Endothelial cell of umbilical vein (primary cell): ENCODE data around the gene GTF2IRD1. TPM values are rescaled to one million over a fixed set of nuclear protein-coding genes. Genes with fewer than 3 reads are reported as not detected.
"Not testable (repeated sequence)": the region's sequence is repeated elsewhere in the genome, so short reads cannot be mapped to it uniquely, and the experiment has no call there.

Experiments used
- BruUV-seq: library from RNA; stranded (reverse); fragments of 400-500 nt; replicated peaks from 2 replicates; lab custom pipeline; 2021; lab: Mats Ljungman, UMichigan
- CTCF ChIA-PET: fragments of 300-600, 350-600 bp; sonication (Branson Sonifier 250); formaldehyde crosslinking; loops from one replicate; lab custom pipeline; 2021; ENCODE audit warnings: antibody characterized with exemption, inconsistent platforms; lab: Charles Lee
- POLR2A ChIA-PET: fragments of 300-600, 350-600 bp; sonication (Branson Sonifier 250); formaldehyde crosslinking; loops from one replicate; lab custom pipeline; 2021; ENCODE audit warnings: antibody characterized with exemption, inconsistent platforms; lab: Charles Lee
- DNase-seq: peaks from one replicate; pipeline ENCODE4 v3.0.0-alpha.2; 2011; ENCODE audit warnings: low read depth, low spot score
- FAIRE-seq: peaks from 2 replicates; lab custom pipeline; 2011; peaks lifted over from hg19 to GRCh38; lab: Jason Lieb, UNC
- H2AFZ ChIP-seq: 2 replicates; pipeline ENCODE4 v1.6.0; 2012; ENCODE audit warnings: low read depth, low read length, control low read depth, inconsistent platforms
- H3K27ac ChIP-seq: 2 replicates; pipeline ENCODE4 v1.5.1; 2011; ENCODE audit warnings: low read depth, mild to moderate bottlenecking, control low read depth, low read length, moderate library complexity; ENCODE audit not compliant: insufficient read depth
- H3K27me3 ChIP-seq, 2 experiments: 2 replicates each; pipeline versions ENCODE4 v1.6.0 to v1.6.1; 2011; ENCODE audit warnings: low read length in 2 of 2, mixed read lengths in 1 of 2; ENCODE audit not compliant: control insufficient read depth in 2 of 2, insufficient read depth in 2 of 2
- H3K36me3 ChIP-seq, 2 experiments: 2 replicates in 1 of 2; 3 replicates in 1 of 2; pipeline ENCODE4 v1.5.1; 2011; ENCODE audit warnings: low read length in 2 of 2, mild to moderate bottlenecking in 1 of 2, moderate library complexity in 1 of 2; ENCODE audit not compliant: control insufficient read depth in 2 of 2, insufficient read depth in 2 of 2; ENCODE audit errors: extremely low read depth in 1 of 2
- H3K4me1 ChIP-seq: 3 replicates; pipeline ENCODE4 v1.5.1; 2011; ENCODE audit warnings: mild to moderate bottlenecking, low read length; ENCODE audit not compliant: control insufficient read depth, insufficient read depth; ENCODE audit errors: extremely low read depth
- H3K4me2 ChIP-seq: 2 replicates; pipeline ENCODE4 v1.6.1; 2011; ENCODE audit warnings: low read length, control low read depth, mixed read lengths; ENCODE audit not compliant: insufficient read depth
- H3K4me3 ChIP-seq, 3 experiments: fragments of 200-600 bp in 1 of 3; sonication (generic), shearing (Covaris generic) in 1 of 3; replicated peaks in 1 of 3; 2 replicates each; pipeline ENCODE4 v1.5.1; 2011 to 2016; ENCODE audit warnings: control low read depth in 3 of 3, low read length in 3 of 3, mild to moderate bottlenecking in 2 of 3, inconsistent platforms in 1 of 3, low read depth in 1 of 3, moderate library complexity in 1 of 3; ENCODE audit not compliant: insufficient read depth in 1 of 3
- H3K79me2 ChIP-seq: 2 replicates; pipeline ENCODE4 v1.6.0; 2012; ENCODE audit warnings: low read length, inconsistent platforms; ENCODE audit not compliant: control insufficient read depth, insufficient read depth
- H3K9ac ChIP-seq: replicated peaks from 2 replicates; pipeline ENCODE3; 2011; ENCODE audit warnings: low read length, control low read depth; ENCODE audit not compliant: insufficient read depth; ENCODE audit errors: extremely low read depth
- H3K9me1 ChIP-seq: replicated peaks from 3 replicates; pipeline ENCODE4 v1.6.0; 2011; ENCODE audit warnings: mild to moderate bottlenecking, low read length; ENCODE audit not compliant: control insufficient read depth, insufficient read depth; ENCODE audit errors: extremely low read depth
- H3K9me3 ChIP-seq: replicated peaks from 2 replicates; pipeline ENCODE4 v1.5.1; 2012; ENCODE audit warnings: low read length, inconsistent platforms; ENCODE audit not compliant: control insufficient read depth, insufficient read depth
- H4K20me1 ChIP-seq: replicated peaks from 2 replicates; pipeline ENCODE3; 2011; ENCODE audit warnings: mild to moderate bottlenecking, low read length; ENCODE audit not compliant: control insufficient read depth, insufficient read depth; ENCODE audit errors: extremely low read depth
- CTCF ChIP-seq, 2 donors: IDR thresholded peaks; 1 replicate in 1 of 2; 2 replicates in 1 of 2; pipeline ENCODE4 v1.5.1; 2011; ENCODE audit warnings: low read length in 2 of 2, mild to moderate bottlenecking in 2 of 2, moderate library complexity in 2 of 2, control low read depth in 1 of 2, inconsistent platforms in 1 of 2, low read depth in 1 of 2; ENCODE audit not compliant: insufficient read depth in 1 of 2; ENCODE audit errors: extremely low read depth in 1 of 2
- EZH2 ChIP-seq: IDR thresholded peaks from 2 replicates; pipeline ENCODE4 v1.6.1; 2012; ENCODE audit warnings: borderline replicate concordance, low read depth, mild to moderate bottlenecking, moderate library complexity, low read length, inconsistent platforms; ENCODE audit not compliant: severe bottlenecking
- FOS ChIP-seq: IDR thresholded peaks from 2 replicates; pipeline ENCODE4 v1.6.1; 2011; ENCODE audit warnings: mild to moderate bottlenecking, low read length, moderate library complexity, borderline replicate concordance; ENCODE audit not compliant: insufficient read depth
- GATA2 ChIP-seq: IDR thresholded peaks from 2 replicates; pipeline ENCODE4 v1.7.0; 2011; ENCODE audit warnings: low read depth, mild to moderate bottlenecking, moderate library complexity, mixed read lengths, low read length; ENCODE audit not compliant: insufficient read length, insufficient read depth
- POLR2A ChIP-seq: IDR thresholded peaks from 2 replicates; pipeline ENCODE4 v1.6.1; 2012; ENCODE audit warnings: low read depth, mild to moderate bottlenecking, control low read depth, low read length
- POLR2AphosphoS5 ChIP-seq: IDR thresholded peaks from 2 replicates; pipeline ENCODE4 v1.6.1; 2012; ENCODE audit warnings: low read depth, mild to moderate bottlenecking, control low read depth, low read length, moderate library complexity; ENCODE audit not compliant: insufficient read depth
- dilution Hi-C: fragments of 300-500 bp; cut with MboI; formaldehyde crosslinking; loops from one replicate; pipeline ENCODE4 v1.15.0; 2019; ENCODE audit warnings: low sequenced_read_pairs; ENCODE audit not compliant: extremely low pct_ligation_motif_present
- intact Hi-C: fragments of 100-400 bp; cut with micrococcal nuclease; formaldehyde crosslinking; loops from one replicate; pipeline ENCODE4 v1.10.0; 2022
- polyA plus RNA-seq, 4 experiments: library from polyadenylated mRNA; depleted of rRNA in 3 of 4; stranded (reverse) in 3 of 4; unstranded in 1 of 4; fragments of >200 nt; gene quantifications; 2 replicates each; pipeline versions ENCODE4 v1.2.1 to v1.2.3, GENCODE V29; 2011 to 2012; ENCODE audit warnings: missing spikeins in 1 of 4
- total RNA-seq: library from RNA; stranded (reverse); gene quantifications from 2 replicates; pipeline ENCODE4 v1.2.3, GENCODE V29; 2021
- TF ChIP-seq, protein P1 (sequence below): IDR thresholded peaks from 2 replicates; pipeline ENCODE4 v1.6.1; 2011; ENCODE audit not compliant: insufficient read depth, insufficient read length

The GTF2IRD1 gene
- total and polyA plus RNA-seq, 2 donors (not counting 3 experiments of a cell fraction or from before 2014, with no cell fraction given) = 14.2 to 24.2 TPM

DNA sequence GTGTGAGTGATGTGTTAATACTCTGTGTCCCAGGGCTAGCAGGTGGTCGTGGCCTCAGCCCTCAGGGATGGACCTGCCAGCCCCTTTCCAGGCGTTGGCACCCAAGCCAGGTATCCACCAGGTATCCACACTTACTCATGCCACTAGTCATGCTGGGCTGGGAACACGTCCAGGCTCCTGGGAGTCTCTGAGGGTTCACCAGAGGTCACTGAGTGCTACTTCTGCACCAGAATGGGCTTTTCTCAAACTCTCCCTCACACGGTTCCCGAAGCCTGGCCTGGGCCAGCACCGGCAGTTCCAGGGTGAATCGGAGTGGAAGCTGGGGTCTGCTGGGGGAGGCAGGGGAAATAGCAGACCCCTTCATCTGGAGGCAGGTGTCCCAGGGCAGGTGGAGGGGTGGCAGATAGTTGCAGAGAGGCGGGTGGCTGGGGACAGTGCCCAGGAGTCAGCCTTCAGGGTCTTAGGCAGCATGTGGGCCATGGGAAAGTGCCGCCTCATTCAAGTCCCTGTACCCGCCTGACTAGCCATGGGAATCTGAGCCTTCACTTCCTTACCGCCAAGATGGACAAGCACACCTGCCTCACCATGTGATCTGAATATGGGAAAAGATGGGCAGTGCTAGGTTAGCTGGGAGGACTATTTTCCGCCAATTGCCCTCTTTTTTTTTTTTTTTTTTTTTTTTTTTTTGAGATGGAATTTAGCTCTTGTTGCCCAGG, 108.3 kb downstream of the GTF2IRD1 start:
- no TSS peak for BruUV-seq
- no peak for TF ChIP-seq EZH2
- TF ChIP-seq GATA2 = no peak
- TF ChIP-seq POLR2AphosphoS5 = no peak
- TF ChIP-seq CTCF (IDR thresholded peaks at IDR 0.05; ENCODE audit: extremely low read depth in 1 of 2, insufficient read depth in 1 of 2, low read depth in 1 of 2, low read length in 2 of 2) = no peak
- no peak for TF ChIP-seq FOS
- TF ChIP-seq POLR2A = no peak
- TF ChIP-seq, protein P1, sequence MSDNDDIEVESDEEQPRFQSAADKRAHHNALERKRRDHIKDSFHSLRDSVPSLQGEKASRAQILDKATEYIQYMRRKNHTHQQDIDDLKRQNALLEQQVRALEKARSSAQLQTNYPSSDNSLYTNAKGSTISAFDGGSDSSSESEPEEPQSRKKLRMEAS = no peak
- no peaks in the 10 kb centered on the region for H3K27me3 ChIP-seq
- no peak overlapping the region for H3K27ac ChIP-seq
- no peak overlapping the region for H2AFZ ChIP-seq
- H3K9me1 ChIP-seq = no peaks in the 10 kb centered on the region
- H3K9ac ChIP-seq = no peak overlapping the region
- DNase-seq (no peak), FAIRE-seq (no peak)
- H3K4me2 ChIP-seq = no peak overlapping the region
- H3K4me3 ChIP-seq = no peak overlapping the region
- dilution Hi-C loops (no loop called here), intact Hi-C loops (no loop called here)
- CTCF ChIA-PET = interaction anchor here (0.7 to 1.5 kb wide), 3 partner anchors 111 to 145 kb away, joined by 3 read pairs; no protein-coding TSS in a partner anchor
- POLR2A ChIA-PET = interaction anchor here (0.6 kb wide), 1 partner anchor 142 kb away, joined by 4 read pairs; no protein-coding TSS in a partner anchor
- no peaks in the 10 kb centered on the region for H3K9me3 ChIP-seq
- H3K36me3 ChIP-seq = peaks cover 0 to 10% of the 10 kb centered on the region in 2 experiments
- no peaks in the 10 kb centered on the region for H3K4me1 ChIP-seq
- no peaks in the 10 kb centered on the region for H3K79me2 ChIP-seq
- H4K20me1 ChIP-seq = no peaks in the 10 kb centered on the region

GRCh38 chr7:74563639-74564038, 109.9 kb downstream of the GTF2IRD1 start:
- H3K9me1 ChIP-seq, CTCF ChIA-PET, H3K27me3 ChIP-seq, H2AFZ ChIP-seq, H3K27ac ChIP-seq, POLR2A ChIA-PET, H3K4me3 ChIP-seq, H3K4me2 ChIP-seq, BruUV-seq, DNase-seq, H3K36me3 ChIP-seq, H3K4me1 ChIP-seq, intact Hi-C loops, H3K79me2 ChIP-seq, H3K9me3 ChIP-seq, FAIRE-seq, dilution Hi-C loops, H4K20me1 ChIP-seq, H3K9ac ChIP-seq: not testable (repeated sequence)
